ENCODE results near the gene TCEANC. TPM values are rescaled to one million over a fixed set of nuclear protein-coding genes. Genes with fewer than 3 reads are reported as not detected.
"Not testable (repeated sequence)": the region's sequence is repeated elsewhere in the genome, so short reads cannot be mapped to it uniquely, and the experiment has no call there.

The TCEANC gene
- total and polyA plus RNA-seq, 12 donors, result 0.59 to 7.2 (median 4.1) TPM

- Histone ChIP-seq H3K36me3 (no peaks in the 10 kb centered on the region), H3K27ac (no peak overlapping the region), H3K4me1 (no peaks in the 10 kb centered on the region), H3K4me3 (no peak overlapping the region), H3K9me3 (no peaks in the 10 kb centered on the region), H3K27me3 (peaks cover 0 to 52% (median 0%) of the 10 kb centered on the region in 7 donors)
- intact Hi-C loops (cut with DNase I), result no loop called here
- DNase-seq, result no peak
- TF ChIP-seq, protein P1, sequence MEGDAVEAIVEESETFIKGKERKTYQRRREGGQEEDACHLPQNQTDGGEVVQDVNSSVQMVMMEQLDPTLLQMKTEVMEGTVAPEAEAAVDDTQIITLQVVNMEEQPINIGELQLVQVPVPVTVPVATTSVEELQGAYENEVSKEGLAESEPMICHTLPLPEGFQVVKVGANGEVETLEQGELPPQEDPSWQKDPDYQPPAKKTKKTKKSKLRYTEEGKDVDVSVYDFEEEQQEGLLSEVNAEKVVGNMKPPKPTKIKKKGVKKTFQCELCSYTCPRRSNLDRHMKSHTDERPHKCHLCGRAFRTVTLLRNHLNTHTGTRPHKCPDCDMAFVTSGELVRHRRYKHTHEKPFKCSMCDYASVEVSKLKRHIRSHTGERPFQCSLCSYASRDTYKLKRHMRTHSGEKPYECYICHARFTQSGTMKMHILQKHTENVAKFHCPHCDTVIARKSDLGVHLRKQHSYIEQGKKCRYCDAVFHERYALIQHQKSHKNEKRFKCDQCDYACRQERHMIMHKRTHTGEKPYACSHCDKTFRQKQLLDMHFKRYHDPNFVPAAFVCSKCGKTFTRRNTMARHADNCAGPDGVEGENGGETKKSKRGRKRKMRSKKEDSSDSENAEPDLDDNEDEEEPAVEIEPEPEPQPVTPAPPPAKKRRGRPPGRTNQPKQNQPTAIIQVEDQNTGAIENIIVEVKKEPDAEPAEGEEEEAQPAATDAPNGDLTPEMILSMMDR (IDR thresholded peaks at IDR 0.05), result no peak
- ATAC-seq, result no peak
These were observed 38.8 kb upstream of the TCEANC start for GRCh38 chrX:13614154-13614553.

DNA sequence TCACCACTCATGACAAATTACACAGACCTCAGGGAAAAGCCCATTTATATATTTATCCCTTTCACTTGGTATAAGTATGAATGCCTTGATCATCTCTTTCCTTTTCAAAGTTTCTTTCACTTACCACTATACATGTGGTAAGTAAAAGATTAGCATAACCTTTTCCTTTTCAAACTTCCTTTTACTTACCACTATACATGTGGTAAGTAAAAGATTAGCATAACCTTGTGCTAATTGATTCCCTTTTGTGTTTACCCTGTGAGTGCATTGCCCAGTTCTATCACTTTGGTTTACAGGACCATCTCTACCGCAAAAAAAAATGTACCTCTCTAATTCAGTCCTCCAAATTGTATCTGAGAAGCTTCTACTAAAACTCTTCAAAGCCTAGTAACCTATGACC lies 32.7 kb upstream of the TCEANC start:
- Histone ChIP-seq H3K36me3 (no peaks in the 10 kb centered on the region), H3K9me3 (no peaks in the 10 kb centered on the region), H3K4me3 (no peak overlapping the region), H3K4me1 (no peaks in the 10 kb centered on the region), H3K27ac (no peak overlapping the region), H3K27me3 (peaks cover 0 to 53% (median 0%) of the 10 kb centered on the region in 7 donors)
- TF ChIP-seq, protein P1 (IDR thresholded peaks at IDR 0.05), result no peak
- 30 to 50% methylated on average over 1 of the region's 1 CpG for WGBS, 2 donors
- no peak for DNase-seq
- ATAC-seq, result no peak
- intact Hi-C loops (cut with DNase I), result no loop called here

GRCh38 chrX:13622401-13622964 lies 30.5 kb upstream of the TCEANC start:
- H3K9me3 ChIP-seq, result no peaks in the 10 kb centered on the region
- ATAC-seq (no peak), DNase-seq (no peak)
- no peak overlapping the region for H3K4me3 ChIP-seq
- no peaks in the 10 kb centered on the region for H3K36me3 ChIP-seq
- H3K27me3 ChIP-seq, result peaks cover 0 to 56% (median 0%) of the 10 kb centered on the region in 7 donors
- 27 to 53% methylated on average over 2 to 3 of the region's 3 CpGs for WGBS, 2 donors
- TF ChIP-seq, protein P1 (IDR thresholded peaks at IDR 0.05), result no peak
- H3K4me1 ChIP-seq, result no peaks in the 10 kb centered on the region
- H3K27ac ChIP-seq, result no peak overlapping the region
- intact Hi-C loops (cut with DNase I), result no loop called here

DNA sequence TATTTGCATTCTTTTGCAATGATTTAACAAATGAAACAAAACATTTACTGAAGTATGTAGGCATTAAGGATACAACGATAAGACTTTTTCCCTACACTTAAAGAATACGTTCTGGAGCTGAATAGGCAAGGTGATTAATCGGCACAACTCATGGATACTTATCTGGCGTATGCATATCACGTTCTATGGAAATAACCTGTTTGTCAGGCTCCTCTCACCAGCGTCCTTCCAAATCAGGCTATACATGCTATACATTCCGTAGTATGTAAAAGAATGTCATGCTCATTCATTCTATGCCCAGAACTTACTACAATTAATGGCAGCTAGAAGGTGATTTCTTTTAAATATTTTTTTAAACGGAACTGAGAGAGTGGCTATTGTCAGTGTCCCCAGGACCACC lies 25.6 kb upstream of the TCEANC start:
- TF ChIP-seq, protein P1 (IDR thresholded peaks at IDR 0.05), result no peak
- H3K27ac ChIP-seq, result no peak overlapping the region
- WGBS, 2 donors, result 86 to 91% methylated on average over 8 of the region's 8 CpGs

DNA sequence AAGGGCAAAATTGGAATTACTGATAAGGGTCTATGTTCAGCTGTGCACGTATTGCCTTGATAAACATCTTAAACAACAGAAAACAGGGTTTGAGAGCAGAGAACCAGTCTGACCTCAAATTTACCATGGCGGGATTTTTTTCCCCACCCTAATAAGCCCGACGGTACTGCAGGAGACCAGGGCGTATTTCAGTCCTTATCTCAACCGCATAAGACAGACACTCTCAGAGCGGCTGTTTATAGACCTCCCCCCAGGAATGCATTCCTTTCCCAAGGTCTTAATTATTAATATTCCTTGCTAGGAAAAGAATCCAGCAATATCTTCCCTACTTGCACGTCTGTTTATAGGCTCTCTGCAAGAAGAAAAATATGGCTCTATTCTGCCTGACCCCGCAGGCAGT lies 15.7 kb upstream of the TCEANC start:
- H3K4me1 ChIP-seq; ATAC-seq; DNase-seq; H3K4me3 ChIP-seq; H3K27ac ChIP-seq; intact Hi-C loops (cut with DNase I); H3K36me3 ChIP-seq: not testable (repeated sequence)
- Histone ChIP-seq H3K9me3 (peaks cover 0 to 24% (median 0%) of the 10 kb centered on the region in 11 donors), H3K27me3 (peaks cover 0 to 41% (median 0%) of the 10 kb centered on the region in 7 donors)
- 89 to 94% methylated on average over 9 of the region's 9 CpGs for WGBS, 2 donors

More for the DNA sequence above, 25.6 kb upstream of the TCEANC start:
- Histone ChIP-seq H3K4me3 (no peak overlapping the region), H3K4me1 (no peaks in the 10 kb centered on the region), H3K27me3 (peaks cover 0 to 34% (median 0%) of the 10 kb centered on the region in 7 donors), H3K9me3 (peaks cover 0 to 22% (median 0%) of the 10 kb centered on the region in 11 donors), H3K36me3 (no peaks in the 10 kb centered on the region)
- ATAC-seq (no peak), DNase-seq (no peak)
- intact Hi-C loops (cut with DNase I), result no loop called here
